ENCODE measurements around the gene AKT1. TPM values are rescaled to one million over a fixed set of nuclear protein-coding genes. Genes with fewer than 3 reads are reported as not detected.

Gene AKT1
- total RNA-seq, 1 experiment from 2014 or later, result 118 TPM

DNA sequence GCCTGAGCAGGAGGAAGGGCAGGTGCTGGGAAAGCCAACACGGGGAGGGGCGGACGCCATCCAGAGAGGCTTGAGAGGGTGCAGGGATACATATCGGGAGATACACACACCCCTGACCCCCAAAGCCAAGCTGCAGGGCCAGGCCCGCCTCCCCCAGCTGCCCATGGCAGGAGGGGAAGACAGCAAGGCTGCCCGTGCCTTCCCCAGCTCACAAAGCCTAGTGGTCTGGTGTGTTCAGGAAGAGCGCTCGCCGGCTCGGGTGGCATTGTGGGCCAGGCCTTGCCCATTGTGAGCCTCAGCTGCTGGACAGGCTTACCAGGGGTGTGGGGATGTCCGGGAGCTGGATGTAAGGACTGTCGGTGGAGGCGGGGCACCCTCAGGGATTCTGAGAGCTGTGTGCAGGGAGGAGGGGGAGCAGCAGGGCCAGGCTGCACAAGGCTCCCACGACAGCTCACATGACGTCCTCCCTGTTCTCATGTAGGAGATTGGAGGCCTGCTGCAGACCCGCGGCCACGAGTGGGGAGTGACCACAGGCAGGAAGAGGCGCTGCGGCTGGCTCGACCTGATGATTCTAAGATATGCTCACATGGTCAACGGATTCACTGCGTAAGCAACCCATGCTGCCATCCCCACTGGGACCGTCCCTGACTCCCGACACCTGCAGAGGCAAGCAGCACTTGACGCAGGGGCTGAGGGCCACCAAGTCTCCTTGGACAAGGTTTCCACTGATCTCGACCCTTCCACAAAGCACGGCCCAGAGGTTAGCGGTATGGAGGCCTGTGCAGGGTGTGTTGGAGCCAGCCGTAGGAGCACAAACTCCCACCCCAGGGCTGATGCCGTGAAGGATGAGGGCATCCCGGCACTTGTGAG, 52.7 kb downstream of the AKT1 start:
- Mint-ChIP-seq H3K9me3 (ENCODE audit: low read depth, unreplicated experiment) (no peaks in the 10 kb centered on the region), H3K36me3 (ENCODE audit: insufficient read depth, unreplicated experiment) (no peaks in the 10 kb centered on the region), H3K4me1 (ENCODE audit: low read depth, unreplicated experiment) (no peaks in the 10 kb centered on the region), H3K27ac (ENCODE audit: unreplicated experiment) (no peak overlapping the region), H3K4me3 (ENCODE audit: low read depth, unreplicated experiment) (no peak overlapping the region), H3K27me3 (ENCODE audit: unreplicated experiment) (no peaks in the 10 kb centered on the region)
- intact Hi-C loops (cut with micrococcal nuclease; ENCODE audit: unreplicated experiment), result no loop called here
- DNase-seq, result no peak
- TF ChIP-seq, protein P1, sequence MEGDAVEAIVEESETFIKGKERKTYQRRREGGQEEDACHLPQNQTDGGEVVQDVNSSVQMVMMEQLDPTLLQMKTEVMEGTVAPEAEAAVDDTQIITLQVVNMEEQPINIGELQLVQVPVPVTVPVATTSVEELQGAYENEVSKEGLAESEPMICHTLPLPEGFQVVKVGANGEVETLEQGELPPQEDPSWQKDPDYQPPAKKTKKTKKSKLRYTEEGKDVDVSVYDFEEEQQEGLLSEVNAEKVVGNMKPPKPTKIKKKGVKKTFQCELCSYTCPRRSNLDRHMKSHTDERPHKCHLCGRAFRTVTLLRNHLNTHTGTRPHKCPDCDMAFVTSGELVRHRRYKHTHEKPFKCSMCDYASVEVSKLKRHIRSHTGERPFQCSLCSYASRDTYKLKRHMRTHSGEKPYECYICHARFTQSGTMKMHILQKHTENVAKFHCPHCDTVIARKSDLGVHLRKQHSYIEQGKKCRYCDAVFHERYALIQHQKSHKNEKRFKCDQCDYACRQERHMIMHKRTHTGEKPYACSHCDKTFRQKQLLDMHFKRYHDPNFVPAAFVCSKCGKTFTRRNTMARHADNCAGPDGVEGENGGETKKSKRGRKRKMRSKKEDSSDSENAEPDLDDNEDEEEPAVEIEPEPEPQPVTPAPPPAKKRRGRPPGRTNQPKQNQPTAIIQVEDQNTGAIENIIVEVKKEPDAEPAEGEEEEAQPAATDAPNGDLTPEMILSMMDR (IDR thresholded peaks at IDR 0.05; ENCODE audit: unreplicated experiment), result no peak
- CTCF ChIA-PET, result no interaction called here
- BruUV-seq (replicated peaks), result no TSS peak

DNA sequence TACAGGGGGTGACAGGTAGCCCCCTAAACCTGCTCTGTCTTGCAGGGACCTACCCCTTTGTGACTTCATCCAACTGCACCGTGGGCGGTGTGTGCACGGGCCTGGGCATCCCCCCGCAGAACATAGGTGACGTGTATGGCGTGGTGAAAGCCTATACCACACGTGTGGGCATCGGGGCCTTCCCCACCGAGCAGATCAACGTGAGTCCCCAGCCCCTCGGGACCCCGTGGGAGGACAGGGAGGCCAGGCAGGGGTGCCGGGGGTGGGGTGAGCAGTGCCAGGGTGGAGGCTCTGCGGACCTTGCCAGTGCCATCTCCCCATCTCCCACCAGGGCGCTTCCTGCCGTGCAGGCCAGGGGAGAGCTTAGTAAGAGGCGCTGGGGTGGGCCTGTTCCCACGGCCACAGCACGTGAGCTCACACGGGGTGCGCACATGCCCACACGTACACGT, 53.7 kb downstream of the AKT1 start:
- intact Hi-C loops (cut with micrococcal nuclease; ENCODE audit: unreplicated experiment), result no loop called here
- Mint-ChIP-seq H3K27me3 (ENCODE audit: unreplicated experiment) (no peaks in the 10 kb centered on the region), H3K36me3 (ENCODE audit: insufficient read depth, unreplicated experiment) (no peaks in the 10 kb centered on the region), H3K4me1 (ENCODE audit: low read depth, unreplicated experiment) (no peaks in the 10 kb centered on the region), H3K27ac (ENCODE audit: unreplicated experiment) (no peak overlapping the region), H3K4me3 (ENCODE audit: low read depth, unreplicated experiment) (no peak overlapping the region), H3K9me3 (ENCODE audit: low read depth, unreplicated experiment) (no peaks in the 10 kb centered on the region)
- BruUV-seq (replicated peaks), result no TSS peak
- DNase-seq, result no peak
- CTCF ChIA-PET, result no interaction called here
- TF ChIP-seq, protein P1 (IDR thresholded peaks at IDR 0.05; ENCODE audit: unreplicated experiment), result no peak

DNA sequence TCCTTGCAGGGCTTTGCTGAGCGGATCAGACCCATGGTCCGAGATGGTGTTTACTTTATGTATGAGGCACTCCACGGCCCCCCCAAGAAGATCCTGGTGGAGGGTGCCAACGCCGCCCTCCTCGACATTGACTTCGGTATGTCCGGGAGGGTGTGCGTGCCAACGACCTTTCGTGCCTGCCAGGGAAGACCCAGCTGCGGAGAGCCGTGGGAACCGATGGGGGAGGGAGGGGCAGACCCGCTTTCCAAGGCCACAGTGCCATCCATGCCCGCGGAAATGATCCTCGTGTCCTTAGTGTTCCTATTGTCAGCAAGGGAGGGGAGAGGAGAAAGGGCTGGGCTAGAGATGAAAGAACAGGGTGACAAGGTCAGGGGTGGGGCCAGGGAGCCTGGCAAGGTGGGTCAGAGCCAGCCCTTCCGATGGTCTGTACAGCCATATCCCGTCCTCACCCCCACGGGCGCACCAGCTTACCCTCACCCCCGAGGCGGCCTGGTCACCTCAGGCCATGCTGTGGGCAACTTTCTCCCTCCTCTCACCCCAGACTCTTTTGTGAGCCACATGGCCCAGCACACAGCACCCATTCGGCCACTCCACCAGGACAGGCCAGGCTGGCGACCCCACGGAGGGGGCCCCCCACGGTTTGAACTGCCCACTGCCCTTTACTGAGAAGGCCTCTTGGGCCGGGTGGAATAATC, 54.3 kb downstream of the AKT1 start:
- TF ChIP-seq, protein P1 (IDR thresholded peaks at IDR 0.05; ENCODE audit: unreplicated experiment), result no peak
- Mint-ChIP-seq H3K9me3 (ENCODE audit: low read depth, unreplicated experiment) (no peaks in the 10 kb centered on the region), H3K4me1 (ENCODE audit: low read depth, unreplicated experiment) (no peaks in the 10 kb centered on the region), H3K36me3 (ENCODE audit: insufficient read depth, unreplicated experiment) (no peaks in the 10 kb centered on the region), H3K27me3 (ENCODE audit: unreplicated experiment) (no peaks in the 10 kb centered on the region), H3K27ac (ENCODE audit: unreplicated experiment) (no peak overlapping the region), H3K4me3 (ENCODE audit: low read depth, unreplicated experiment) (no peak overlapping the region)
- BruUV-seq (replicated peaks), result no TSS peak
- no peak for DNase-seq
- intact Hi-C loops (cut with micrococcal nuclease; ENCODE audit: unreplicated experiment), result no loop called here
- CTCF ChIA-PET, result no interaction called here

DNA sequence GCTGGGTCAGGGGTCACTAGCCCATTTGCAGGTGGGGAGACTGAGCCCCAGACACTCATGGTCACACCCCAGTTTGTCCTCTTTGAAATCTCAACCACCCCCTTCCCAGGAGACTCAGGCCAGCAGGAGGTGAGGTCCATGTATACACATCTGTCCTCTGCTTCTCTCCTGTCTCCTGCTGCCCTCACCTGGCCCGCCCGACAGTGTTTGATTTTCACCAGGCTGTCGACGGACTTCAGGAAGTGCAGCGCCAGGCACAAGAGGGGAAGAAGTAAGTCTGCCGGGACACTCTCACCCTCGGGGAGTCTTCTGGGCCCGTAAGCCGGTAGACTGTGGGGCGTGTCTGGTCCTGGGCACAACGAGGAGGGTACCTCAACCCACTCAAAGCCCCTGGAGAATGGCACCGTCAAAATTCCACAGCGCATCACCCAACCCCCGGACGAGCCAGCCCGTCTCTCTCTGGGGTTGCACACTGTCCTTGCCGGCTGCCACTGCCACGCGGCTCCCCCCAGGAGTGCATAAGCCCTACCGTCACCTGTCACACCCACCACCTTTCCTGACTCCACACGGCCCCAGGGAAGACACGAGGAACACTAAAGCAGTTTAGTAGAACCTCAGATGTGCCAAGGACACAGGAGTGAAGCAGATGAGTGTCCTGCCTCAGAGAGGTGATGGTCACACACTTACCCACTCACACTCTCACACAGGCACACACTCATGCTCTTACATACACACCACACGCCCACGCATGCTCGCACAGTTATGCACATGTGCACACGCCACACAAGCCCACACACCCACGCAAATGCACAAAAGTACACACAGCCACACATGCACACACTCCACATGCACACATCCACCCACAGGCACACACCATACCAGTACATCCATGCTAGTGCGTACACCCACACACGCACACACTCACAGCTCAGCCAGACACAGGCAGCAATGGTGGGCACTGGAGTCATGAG, 55.7 kb downstream of the AKT1 start:
- no peaks in the 10 kb centered on the region for H3K36me3 Mint-ChIP-seq (ENCODE audit: insufficient read depth, unreplicated experiment)

More for the DNA sequence above, 55.7 kb downstream of the AKT1 start:
- no peak for DNase-seq
- no peaks in the 10 kb centered on the region for H3K4me1 Mint-ChIP-seq (ENCODE audit: low read depth, unreplicated experiment)
- no peak overlapping the region for H3K27ac Mint-ChIP-seq (ENCODE audit: unreplicated experiment)
- CTCF ChIA-PET, result no interaction called here
- intact Hi-C loops (cut with micrococcal nuclease; ENCODE audit: unreplicated experiment), result no loop called here
- no peak overlapping the region for H3K4me3 Mint-ChIP-seq (ENCODE audit: low read depth, unreplicated experiment)
- TF ChIP-seq, protein P1 (IDR thresholded peaks at IDR 0.05; ENCODE audit: unreplicated experiment), result no peak
- no peaks in the 10 kb centered on the region for H3K27me3 Mint-ChIP-seq (ENCODE audit: unreplicated experiment)
- no peaks in the 10 kb centered on the region for H3K9me3 Mint-ChIP-seq (ENCODE audit: low read depth, unreplicated experiment)
- BruUV-seq (replicated peaks), result no TSS peak
